SK-N-SH (cell line): ENCODE results near the gene KIF16B.

Source experiments
- SMC3 ChIP-seq: IDR thresholded peaks from 2 replicates; pipeline ENCODE4 v1.6.1; 2012; ENCODE audit warnings: low read depth, low read length, improper control_type of control experiment
- TF ChIP-seq, protein P1 (sequence below): fragments of 200-600 bp; sonication (generic); IDR thresholded peaks from 2 replicates; pipeline ENCODE4 v1.6.1; 2017; ENCODE audit warnings: antibody characterized with exemption, mild to moderate bottlenecking, moderate library complexity

DNA sequence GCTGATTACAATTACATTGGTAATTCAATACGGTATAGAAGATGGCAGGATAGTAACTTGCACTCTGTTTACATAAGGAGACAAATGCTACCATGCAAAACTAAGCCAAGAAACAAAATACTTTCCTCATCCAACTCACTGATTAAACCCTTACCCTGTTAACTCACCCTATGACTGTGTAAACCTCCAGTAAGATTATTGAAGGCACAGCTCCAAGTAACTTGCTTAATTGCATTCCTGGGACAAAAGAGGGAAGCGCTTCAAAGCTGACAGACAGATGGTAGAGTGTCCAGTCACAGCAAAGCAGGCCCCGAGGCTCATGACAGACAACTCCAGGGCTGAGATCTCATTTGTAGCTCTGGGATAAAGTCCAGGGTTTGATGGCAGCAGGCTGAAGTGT is 6.9 kb upstream of the KIF16B start:
- no peak for TF ChIP-seq SMC3
- TF ChIP-seq, protein P1, sequence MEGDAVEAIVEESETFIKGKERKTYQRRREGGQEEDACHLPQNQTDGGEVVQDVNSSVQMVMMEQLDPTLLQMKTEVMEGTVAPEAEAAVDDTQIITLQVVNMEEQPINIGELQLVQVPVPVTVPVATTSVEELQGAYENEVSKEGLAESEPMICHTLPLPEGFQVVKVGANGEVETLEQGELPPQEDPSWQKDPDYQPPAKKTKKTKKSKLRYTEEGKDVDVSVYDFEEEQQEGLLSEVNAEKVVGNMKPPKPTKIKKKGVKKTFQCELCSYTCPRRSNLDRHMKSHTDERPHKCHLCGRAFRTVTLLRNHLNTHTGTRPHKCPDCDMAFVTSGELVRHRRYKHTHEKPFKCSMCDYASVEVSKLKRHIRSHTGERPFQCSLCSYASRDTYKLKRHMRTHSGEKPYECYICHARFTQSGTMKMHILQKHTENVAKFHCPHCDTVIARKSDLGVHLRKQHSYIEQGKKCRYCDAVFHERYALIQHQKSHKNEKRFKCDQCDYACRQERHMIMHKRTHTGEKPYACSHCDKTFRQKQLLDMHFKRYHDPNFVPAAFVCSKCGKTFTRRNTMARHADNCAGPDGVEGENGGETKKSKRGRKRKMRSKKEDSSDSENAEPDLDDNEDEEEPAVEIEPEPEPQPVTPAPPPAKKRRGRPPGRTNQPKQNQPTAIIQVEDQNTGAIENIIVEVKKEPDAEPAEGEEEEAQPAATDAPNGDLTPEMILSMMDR: no peak
